T-helper 1 cell treated with Interleukin-12 subunit alpha and Interleukin-12 subunit beta and Interleukin-4 antibody, amounts not matched to agents 30 μg/mL and 1 μg/mL, for 36 hours (primary cell): ENCODE measurements around the gene PLA2G4D.

Source experiments
- H3K27ac Mint-ChIP-seq: one replicate; pipeline ENCODE4 v1.8.0; 2021; ENCODE audit warnings: mild to moderate bottlenecking, mixed read lengths
- H3K27me3 Mint-ChIP-seq: one replicate; pipeline ENCODE4 v1.8.0; 2021; ENCODE audit warnings: low read depth, mixed read lengths
- H3K36me3 Mint-ChIP-seq: one replicate; pipeline ENCODE4 v1.8.0; 2021; ENCODE audit warnings: low read depth, mixed read lengths
- H3K4me1 Mint-ChIP-seq: one replicate; pipeline ENCODE4 v1.8.0; 2021; ENCODE audit warnings: low read depth, mixed read lengths
- H3K4me3 Mint-ChIP-seq: one replicate; pipeline ENCODE4 v1.8.0; 2021; ENCODE audit warnings: mild to moderate bottlenecking, moderate library complexity, mixed read lengths
- H3K9me3 Mint-ChIP-seq: one replicate; pipeline ENCODE4 v1.8.0; 2021; ENCODE audit warnings: mixed read lengths

Gene PLA2G4D

DNA sequence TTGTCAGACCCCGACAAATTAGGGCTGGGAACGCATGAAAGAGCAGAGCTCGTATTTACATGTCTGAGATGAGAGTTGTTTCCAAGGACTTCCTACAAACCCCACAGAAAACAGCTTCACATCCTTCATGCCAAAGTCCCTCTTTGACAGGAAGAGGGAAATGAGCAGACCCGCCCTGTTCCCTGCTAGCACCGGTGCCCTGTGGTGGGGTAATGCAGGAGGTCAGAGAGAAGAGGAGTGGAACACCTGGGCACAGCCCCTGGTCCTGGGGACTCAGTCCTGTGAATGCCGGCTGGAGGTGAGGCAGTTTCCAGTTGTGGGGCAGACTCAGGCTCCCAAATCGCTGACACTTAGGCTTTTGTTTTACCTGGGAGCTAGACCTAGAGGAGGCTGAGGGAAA, 4.0 kb downstream of the PLA2G4D start:
- no peaks in the 10 kb centered on the region for H3K36me3 Mint-ChIP-seq
- H3K27me3 Mint-ChIP-seq = peaks cover 10% of the 10 kb centered on the region
- H3K4me1 Mint-ChIP-seq = peaks cover 4% of the 10 kb centered on the region
- no peak overlapping the region for H3K4me3 Mint-ChIP-seq
- H3K27ac Mint-ChIP-seq = no peak overlapping the region
- no peaks in the 10 kb centered on the region for H3K9me3 Mint-ChIP-seq

DNA sequence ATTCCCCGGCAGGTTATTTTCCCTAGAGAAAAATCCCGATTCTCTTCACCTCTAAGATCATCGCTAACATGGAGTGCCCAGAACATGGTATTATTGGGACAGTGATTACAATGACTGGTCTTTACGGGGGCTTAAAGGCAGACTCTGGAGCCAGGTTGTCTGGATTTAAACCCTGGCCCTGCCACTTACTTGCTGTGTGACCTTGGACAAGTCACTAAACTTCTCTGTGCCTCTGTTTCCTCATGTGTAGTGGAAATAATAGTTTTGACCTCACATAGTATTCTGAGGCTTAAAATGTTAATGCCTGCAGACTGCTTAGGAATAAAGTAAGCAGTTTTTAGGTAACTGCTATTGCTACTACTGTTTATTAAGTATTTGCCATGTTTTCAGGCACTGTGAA, 4.4 kb downstream of the PLA2G4D start:
- Mint-ChIP-seq H3K36me3 (no peaks in the 10 kb centered on the region), H3K4me1 (peaks cover 6% of the 10 kb centered on the region), H3K4me3 (no peak overlapping the region), H3K27me3 (peaks cover 10% of the 10 kb centered on the region), H3K9me3 (no peaks in the 10 kb centered on the region), H3K27ac (no peak overlapping the region)

DNA sequence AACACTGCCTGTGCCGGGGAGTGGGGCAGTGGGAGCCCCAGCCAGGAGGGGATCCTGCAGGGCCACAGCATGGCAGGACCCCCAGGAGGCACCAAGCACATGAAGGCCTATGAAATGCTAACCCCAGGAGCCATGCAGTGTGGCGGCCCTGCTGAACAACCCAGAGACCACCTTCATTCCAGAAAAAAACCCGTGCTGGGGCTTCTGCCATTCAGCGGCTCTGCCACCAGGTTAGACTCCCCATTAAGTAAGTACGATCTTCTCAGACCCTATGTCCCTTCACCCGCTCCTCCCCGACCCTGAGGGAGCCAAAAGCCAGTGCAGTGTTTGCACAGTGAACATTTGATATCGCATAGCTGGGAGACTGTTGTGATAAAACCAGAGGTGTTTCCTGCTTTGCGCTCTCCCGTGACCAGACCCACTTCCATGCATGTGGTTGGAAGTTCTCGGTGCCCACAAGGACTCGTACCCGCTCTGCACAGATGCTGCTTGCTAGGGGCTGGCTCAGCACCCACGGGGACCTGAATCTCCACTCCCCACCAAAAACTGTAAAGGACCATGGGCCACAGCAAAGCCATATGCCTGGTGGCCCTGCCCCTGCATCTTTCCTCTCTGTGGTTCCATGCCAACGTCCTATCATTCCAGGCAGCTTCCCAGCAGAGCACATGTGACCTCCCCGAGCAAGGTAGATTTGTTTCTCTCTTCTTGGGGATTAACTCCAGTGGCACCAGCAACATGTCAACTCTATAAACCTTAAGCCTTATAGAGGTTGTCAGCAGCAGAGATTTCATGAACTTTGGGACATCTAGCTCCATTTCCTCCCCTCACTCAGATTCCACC, 5.3 kb downstream of the PLA2G4D start:
- no peaks in the 10 kb centered on the region for H3K9me3 Mint-ChIP-seq
- peaks cover 10% of the 10 kb centered on the region for H3K27me3 Mint-ChIP-seq
- no peaks in the 10 kb centered on the region for H3K36me3 Mint-ChIP-seq
- H3K4me1 Mint-ChIP-seq = peaks cover 6% of the 10 kb centered on the region
- H3K4me3 Mint-ChIP-seq = no peak overlapping the region
- no peak overlapping the region for H3K27ac Mint-ChIP-seq

DNA sequence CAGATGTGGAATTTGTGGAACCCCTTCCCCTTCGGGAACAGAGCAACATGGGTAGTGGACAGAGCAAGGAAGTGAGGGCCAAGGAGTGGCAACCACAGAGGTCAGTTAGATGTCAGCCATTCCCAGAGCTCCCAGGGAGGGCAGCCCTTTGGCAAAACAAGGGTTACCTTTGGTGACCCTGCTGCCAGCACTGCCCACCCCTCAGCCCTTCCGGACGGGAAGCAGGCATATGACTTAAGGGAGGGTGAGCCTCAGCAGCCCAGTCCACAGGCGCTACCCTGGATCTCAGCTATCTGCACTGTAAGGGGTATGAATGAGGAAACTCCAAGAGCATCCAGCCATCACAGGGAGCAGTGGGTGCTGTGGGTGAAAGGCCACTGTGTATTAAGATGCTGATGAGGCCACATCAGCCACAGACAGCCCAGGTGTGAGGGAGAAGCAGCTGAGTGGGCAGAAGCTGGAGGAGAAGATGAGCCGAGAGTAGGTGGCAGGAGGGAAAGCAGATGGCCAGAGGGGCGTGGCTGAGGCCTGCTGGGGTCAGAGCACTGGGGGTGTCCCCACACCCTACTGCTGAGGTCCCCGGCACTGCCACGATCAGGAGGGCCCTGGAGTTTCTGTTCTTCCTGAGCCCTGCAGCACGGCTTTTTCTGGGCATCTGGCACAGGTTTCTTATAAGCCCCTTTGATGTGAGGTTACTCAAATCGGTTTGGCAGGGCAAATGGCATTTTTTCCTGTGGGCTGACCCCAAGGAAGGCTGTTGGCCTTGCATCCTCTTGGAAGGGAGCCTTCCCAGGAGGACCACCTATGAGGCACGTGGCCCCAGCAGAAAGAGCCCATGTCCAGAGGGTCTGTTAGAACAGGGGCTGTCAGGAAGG, 6.2 kb downstream of the PLA2G4D start:
- Mint-ChIP-seq H3K27me3 (peaks cover 10% of the 10 kb centered on the region), H3K9me3 (no peaks in the 10 kb centered on the region), H3K4me1 (peaks cover 6% of the 10 kb centered on the region), H3K4me3 (no peak overlapping the region), H3K27ac (no peak overlapping the region), H3K36me3 (no peaks in the 10 kb centered on the region)

DNA sequence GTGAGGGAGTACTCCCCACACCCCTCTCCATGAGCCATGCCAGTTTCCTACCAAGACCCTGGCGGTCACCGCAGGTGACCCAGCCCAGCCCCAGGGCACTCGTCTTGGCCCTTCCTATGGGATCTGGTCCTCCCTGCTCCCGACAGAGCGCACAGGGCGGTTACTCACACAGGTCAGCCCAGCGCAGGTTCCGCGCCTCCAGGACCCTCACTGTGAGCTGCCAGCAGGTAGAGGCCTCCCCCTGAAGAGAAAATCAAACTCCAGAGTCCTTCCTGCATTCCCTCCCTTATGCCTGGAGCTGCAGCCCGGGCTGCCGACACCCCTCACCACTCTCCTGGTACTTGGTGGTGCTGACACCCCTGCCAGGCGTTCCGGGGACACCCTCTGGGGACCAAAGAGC, 6.9 kb downstream of the PLA2G4D start:
- Mint-ChIP-seq H3K27ac (no peak overlapping the region), H3K36me3 (no peaks in the 10 kb centered on the region), H3K4me1 (peaks cover 6% of the 10 kb centered on the region), H3K4me3 (no peak overlapping the region), H3K9me3 (no peaks in the 10 kb centered on the region), H3K27me3 (peaks cover 12% of the 10 kb centered on the region)

DNA sequence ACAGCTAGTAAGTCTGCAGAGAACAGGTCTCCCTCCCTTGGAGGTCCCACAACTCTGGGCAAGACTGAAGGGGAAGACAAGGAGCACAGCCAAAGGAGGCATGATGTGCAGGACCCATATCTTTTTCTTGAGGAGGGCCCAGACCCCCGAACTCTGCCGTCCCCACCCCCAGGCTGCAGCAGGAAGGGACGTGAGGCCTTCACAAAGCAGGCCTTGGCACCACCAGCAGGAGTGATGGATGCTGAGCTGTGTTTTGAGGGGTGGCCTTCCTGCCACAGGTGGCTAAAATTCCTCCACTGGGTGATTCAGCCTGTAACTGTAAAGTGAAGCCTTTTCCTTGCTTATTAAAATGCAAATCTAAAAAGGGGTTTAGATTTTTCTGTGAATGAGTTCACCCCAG, 8.6 kb downstream of the PLA2G4D start:
- no peak overlapping the region for H3K4me3 Mint-ChIP-seq
- H3K4me1 Mint-ChIP-seq = peaks cover 6% of the 10 kb centered on the region
- H3K27ac Mint-ChIP-seq = no peak overlapping the region
- H3K36me3 Mint-ChIP-seq = no peaks in the 10 kb centered on the region
- H3K9me3 Mint-ChIP-seq = no peaks in the 10 kb centered on the region
- peaks cover 13% of the 10 kb centered on the region for H3K27me3 Mint-ChIP-seq

DNA sequence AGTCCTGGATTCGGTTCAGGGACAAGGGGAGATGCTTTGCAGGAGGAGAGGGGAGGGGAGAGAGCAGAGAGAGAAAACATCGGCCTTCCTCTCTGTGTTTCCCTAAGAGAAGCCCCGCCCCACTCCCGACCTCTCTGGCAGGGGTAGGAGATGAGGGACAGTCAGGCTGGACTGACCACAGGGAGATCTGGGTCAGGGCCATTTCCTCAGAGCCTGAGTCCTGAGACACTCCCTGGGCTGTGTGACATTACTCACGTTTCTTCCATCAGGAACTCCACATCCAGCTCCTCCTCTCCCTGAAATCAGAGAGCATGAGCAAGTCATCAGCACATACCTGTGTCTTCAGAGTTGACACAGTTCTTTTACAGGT, 9.1 kb downstream of the PLA2G4D start:
- Mint-ChIP-seq H3K4me3 (no peak overlapping the region), H3K9me3 (no peaks in the 10 kb centered on the region), H3K36me3 (no peaks in the 10 kb centered on the region), H3K4me1 (peaks cover 6% of the 10 kb centered on the region), H3K27ac (no peak overlapping the region), H3K27me3 (peaks cover 14% of the 10 kb centered on the region)

GRCh38 chr15:42084465-42085235, 9.7 kb downstream of the PLA2G4D start:
- Mint-ChIP-seq H3K27ac (no peak overlapping the region), H3K9me3 (no peaks in the 10 kb centered on the region), H3K27me3 (peaks cover 15% of the 10 kb centered on the region), H3K4me1 (peaks cover 6% of the 10 kb centered on the region), H3K4me3 (no peak overlapping the region), H3K36me3 (no peaks in the 10 kb centered on the region)

DNA sequence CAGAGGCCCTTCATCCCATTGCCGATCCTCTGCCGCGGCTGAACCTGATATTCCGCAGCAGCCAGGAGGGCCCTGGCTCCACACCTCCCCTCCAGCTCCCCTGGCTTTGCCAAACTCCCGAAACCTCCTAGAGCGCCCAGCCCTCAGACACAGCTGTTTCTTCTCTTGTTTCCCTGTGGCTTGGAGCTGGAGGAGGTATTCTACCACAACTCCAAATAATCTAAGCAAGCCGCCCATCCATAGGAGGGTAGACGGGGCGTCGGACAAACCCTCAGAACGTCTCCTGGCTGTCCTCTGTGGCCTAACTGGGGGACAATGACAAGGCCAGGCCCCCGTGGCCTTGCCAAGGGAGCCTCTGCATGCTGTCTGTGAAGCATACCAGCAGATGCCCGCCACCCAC, 10.4 kb downstream of the PLA2G4D start:
- Mint-ChIP-seq H3K27ac (no peak overlapping the region), H3K36me3 (no peaks in the 10 kb centered on the region), H3K4me3 (no peak overlapping the region), H3K4me1 (peaks cover 2% of the 10 kb centered on the region), H3K9me3 (no peaks in the 10 kb centered on the region), H3K27me3 (peaks cover 8% of the 10 kb centered on the region)

DNA sequence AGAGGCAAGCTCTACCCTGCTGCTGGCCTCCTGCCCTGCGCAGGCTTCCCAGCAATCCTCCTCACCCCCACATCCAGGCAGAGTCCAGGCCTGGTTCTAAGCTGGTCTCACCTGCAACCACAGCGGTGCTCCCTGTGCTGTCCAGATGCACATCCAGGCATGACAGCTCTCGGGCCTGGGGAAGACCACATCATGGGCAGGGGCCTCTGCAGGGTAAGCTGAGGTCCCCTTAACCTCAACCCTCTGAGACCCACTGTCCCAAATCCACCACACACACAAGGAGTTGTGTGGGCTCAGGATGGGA, 10.8 kb downstream of the PLA2G4D start:
- peaks cover 7% of the 10 kb centered on the region for H3K27me3 Mint-ChIP-seq
- peaks cover 2% of the 10 kb centered on the region for H3K4me1 Mint-ChIP-seq
- no peaks in the 10 kb centered on the region for H3K36me3 Mint-ChIP-seq
- H3K9me3 Mint-ChIP-seq = no peaks in the 10 kb centered on the region
- no peak overlapping the region for H3K4me3 Mint-ChIP-seq
- H3K27ac Mint-ChIP-seq = no peak overlapping the region

- Mint-ChIP-seq H3K9me3 (no peaks in the 10 kb centered on the region), H3K27ac (no peak overlapping the region), H3K27me3 (peaks cover 9% of the 10 kb centered on the region), H3K4me3 (no peak overlapping the region), H3K36me3 (no peaks in the 10 kb centered on the region), H3K4me1 (peaks cover 2% of the 10 kb centered on the region)
These were observed 11.3 kb downstream of the PLA2G4D start for GRCh38 chr15:42082823-42083604.

DNA sequence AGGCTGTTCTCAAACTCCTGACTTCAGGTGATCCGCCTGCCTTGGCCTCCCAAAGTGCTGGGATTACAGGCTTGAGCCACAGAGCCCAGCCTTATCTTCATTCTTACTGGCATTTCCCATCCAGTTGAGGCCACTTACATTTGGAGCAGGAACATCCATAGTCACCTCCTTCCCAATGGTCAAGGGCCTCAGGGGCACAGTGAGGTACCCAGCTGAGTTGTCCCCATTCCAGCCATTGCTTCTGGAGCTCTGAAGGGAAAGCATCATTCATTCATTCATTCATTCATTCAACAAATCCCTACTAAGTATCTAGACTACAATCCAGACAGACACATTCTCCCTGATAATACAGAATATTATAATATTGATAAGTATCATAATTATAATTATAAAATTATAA, 12.2 kb downstream of the PLA2G4D start:
- peaks cover 11% of the 10 kb centered on the region for H3K27me3 Mint-ChIP-seq
- peaks cover 2% of the 10 kb centered on the region for H3K4me1 Mint-ChIP-seq
- no peaks in the 10 kb centered on the region for H3K9me3 Mint-ChIP-seq
- H3K27ac Mint-ChIP-seq = no peak overlapping the region
- H3K4me3 Mint-ChIP-seq = no peak overlapping the region
- H3K36me3 Mint-ChIP-seq = no peaks in the 10 kb centered on the region

DNA sequence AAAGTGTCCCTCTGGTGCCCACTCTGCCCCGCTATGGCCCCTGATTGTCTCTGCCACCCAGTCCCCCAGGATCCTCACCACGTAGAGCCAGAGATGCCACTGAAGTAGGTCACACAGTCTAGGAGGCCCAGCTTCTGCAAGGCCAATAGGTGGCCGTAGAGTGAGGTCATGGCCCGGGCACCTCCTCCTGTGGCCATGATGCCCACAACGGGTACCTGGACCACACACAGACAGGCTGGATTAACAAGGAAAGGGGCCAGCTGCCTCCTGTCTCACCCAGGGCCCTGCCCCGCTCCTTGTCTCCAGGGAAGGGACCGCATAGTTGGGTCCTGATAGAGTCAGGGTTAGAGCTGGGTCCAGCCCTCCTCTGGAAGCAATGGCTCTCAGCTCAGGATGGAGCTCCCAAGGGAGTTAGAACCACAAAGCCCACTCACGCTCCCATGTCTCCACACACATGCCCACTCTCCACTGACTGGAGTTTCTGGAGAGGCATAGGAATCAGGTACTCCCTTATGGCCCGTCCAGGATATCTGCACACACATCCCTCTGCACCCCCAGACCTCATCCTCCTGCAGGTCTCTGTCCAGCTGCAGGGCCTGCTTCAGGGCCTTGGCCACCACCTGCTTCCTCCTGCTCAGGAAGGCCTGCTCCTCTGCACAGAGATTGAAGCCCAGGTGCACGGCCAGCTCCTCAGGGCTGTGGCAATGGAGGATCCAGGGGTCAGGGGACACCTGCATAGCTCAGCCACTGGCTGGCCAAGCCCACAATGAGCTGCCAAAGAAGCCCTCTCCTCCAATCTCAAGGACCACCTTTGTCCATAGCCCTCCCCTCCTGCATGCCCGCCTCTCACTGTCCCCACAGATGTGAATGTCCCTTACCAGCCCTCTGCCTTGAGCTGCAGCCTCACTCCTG, 13.2 kb downstream of the PLA2G4D start:
- H3K4me1 Mint-ChIP-seq = peaks cover 2% of the 10 kb centered on the region
- peaks cover 11% of the 10 kb centered on the region for H3K27me3 Mint-ChIP-seq
- no peak overlapping the region for H3K4me3 Mint-ChIP-seq
- no peaks in the 10 kb centered on the region for H3K9me3 Mint-ChIP-seq
- no peaks in the 10 kb centered on the region for H3K36me3 Mint-ChIP-seq
- H3K27ac Mint-ChIP-seq = no peak overlapping the region
